ENCODE results near the gene CAMK1.

CAMK1 gene

GRCh38 chr3:9769426-9770275, at the start of gene CAMK1:
CAMK1 (minus strand) TSS chr3:9769947; CDS start chr3:9767749, 2,198 bp downstream.
- peak; percentile 74 for DNase-seq

GRCh38 chr3:9818666-9819335, 49.1 kb upstream of the CAMK1 start:
- DNase-seq = no peak

- no peak for DNase-seq
Observed at GRCh38 chr3:9817436-9817835, 47.7 kb upstream of the CAMK1 start.

GRCh38 chr3:9815986-9816385, 46.2 kb upstream of the CAMK1 start:
- no peak for DNase-seq

- DNase-seq = no peak
Observed at GRCh38 chr3:9812870-9813483, 43.2 kb upstream of the CAMK1 start.

- no peak for DNase-seq
Observed at GRCh38 chr3:9810846-9811245, 41.1 kb upstream of the CAMK1 start.

GRCh38 chr3:9810433-9810770, 40.7 kb upstream of the CAMK1 start:
- DNase-seq = no peak

- DNase-seq = peak; percentile 62
Observed at GRCh38 chr3:9809615-9810432, 40.1 kb upstream of the CAMK1 start, which contains the start of gene TTLL3. TTLL3 (plus strand) TSS chr3:9810262; CDS start chr3:9810662, 400 bp downstream.

GRCh38 chr3:9809239-9809614, 39.5 kb upstream of the CAMK1 start:
- DNase-seq = peak; percentile 24

GRCh38 chr3:9808345-9809037, 38.7 kb upstream of the CAMK1 start:
- peak; percentile 62 for DNase-seq

- DNase-seq = no peak
Observed at GRCh38 chr3:9807981-9808344, 38.2 kb upstream of the CAMK1 start.

- no peak for DNase-seq
Observed at GRCh38 chr3:9806688-9807589, 37.2 kb upstream of the CAMK1 start.

GRCh38 chr3:9806137-9806536, 36.4 kb upstream of the CAMK1 start:
- no peak for DNase-seq

GRCh38 chr3:9804996-9805395, 35.2 kb upstream of the CAMK1 start:
- no peak for DNase-seq

- no peak for DNase-seq
Observed at GRCh38 chr3:9803494-9803893, 33.7 kb upstream of the CAMK1 start.

GRCh38 chr3:9800529-9800928, 30.8 kb upstream of the CAMK1 start:
- DNase-seq = no peak

- DNase-seq = no peak
Observed at GRCh38 chr3:9797196-9797945, 27.6 kb upstream of the CAMK1 start.

- no peak for DNase-seq
Observed at GRCh38 chr3:9795207-9795606, 25.5 kb upstream of the CAMK1 start.

- DNase-seq = no peak
Observed at GRCh38 chr3:9794400-9794799, 24.7 kb upstream of the CAMK1 start.

- no peak for DNase-seq
Observed at GRCh38 chr3:9793161-9793781, 23.5 kb upstream of the CAMK1 start.

Data from CD4-positive, alpha-beta T cell treated with Interleukin-17A for 4 hours (primary cell).